MM.1S (cell line): ENCODE results near the gene CYP4F3.

Experiments used
- EZH2 ChIP-seq: fragments of 300-600 bp; sonication (generic); optimal IDR thresholded peaks from 2 replicates; pipeline ENCODE3; 2017; ENCODE audit warnings: low read depth, mild to moderate bottlenecking, antibody characterized with exemption, low read length, mixed read lengths
- EZH2phosphoT487 ChIP-seq: fragments of 300-600 bp; sonication (generic); IDR thresholded peaks from 2 replicates; pipeline ENCODE4 v1.6.1; 2018; ENCODE audit warnings: antibody characterized with exemption, low read length
- TF ChIP-seq, protein P1 (sequence below): fragments of 300-600 bp; sonication (generic); IDR thresholded peaks from 2 replicates; pipeline ENCODE4 v1.5.1; 2016; ENCODE audit warnings: antibody characterized with exemption, low read length, mixed read lengths

DNA sequence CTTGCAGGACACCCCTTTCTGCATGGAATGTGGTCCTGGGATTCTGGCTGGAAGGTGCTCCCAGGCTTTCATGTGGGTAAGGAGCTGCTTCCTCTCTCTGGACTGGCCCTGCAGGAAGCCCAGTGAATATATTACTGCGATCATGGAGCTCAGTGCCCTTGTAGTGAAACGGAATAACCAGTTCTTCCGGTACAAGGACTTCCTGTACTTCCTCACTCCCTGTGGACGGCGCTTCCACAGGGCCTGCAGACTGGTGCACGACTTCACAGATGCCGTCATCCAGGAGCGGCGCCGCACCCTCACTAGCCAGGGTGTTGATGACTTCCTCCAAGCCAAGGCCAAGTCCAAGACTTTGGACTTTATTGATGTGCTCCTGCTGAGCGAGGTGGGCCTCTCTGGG is 17.7 kb upstream of the CYP4F3 start:
- TF ChIP-seq, protein P1, sequence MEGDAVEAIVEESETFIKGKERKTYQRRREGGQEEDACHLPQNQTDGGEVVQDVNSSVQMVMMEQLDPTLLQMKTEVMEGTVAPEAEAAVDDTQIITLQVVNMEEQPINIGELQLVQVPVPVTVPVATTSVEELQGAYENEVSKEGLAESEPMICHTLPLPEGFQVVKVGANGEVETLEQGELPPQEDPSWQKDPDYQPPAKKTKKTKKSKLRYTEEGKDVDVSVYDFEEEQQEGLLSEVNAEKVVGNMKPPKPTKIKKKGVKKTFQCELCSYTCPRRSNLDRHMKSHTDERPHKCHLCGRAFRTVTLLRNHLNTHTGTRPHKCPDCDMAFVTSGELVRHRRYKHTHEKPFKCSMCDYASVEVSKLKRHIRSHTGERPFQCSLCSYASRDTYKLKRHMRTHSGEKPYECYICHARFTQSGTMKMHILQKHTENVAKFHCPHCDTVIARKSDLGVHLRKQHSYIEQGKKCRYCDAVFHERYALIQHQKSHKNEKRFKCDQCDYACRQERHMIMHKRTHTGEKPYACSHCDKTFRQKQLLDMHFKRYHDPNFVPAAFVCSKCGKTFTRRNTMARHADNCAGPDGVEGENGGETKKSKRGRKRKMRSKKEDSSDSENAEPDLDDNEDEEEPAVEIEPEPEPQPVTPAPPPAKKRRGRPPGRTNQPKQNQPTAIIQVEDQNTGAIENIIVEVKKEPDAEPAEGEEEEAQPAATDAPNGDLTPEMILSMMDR = no peak
- TF ChIP-seq EZH2phosphoT487 (no peak), EZH2 (no peak)
